ENCODE data around the gene TEPSIN. TPM values are rescaled to one million over a fixed set of nuclear protein-coding genes. Genes with fewer than 3 reads are reported as not detected.

TEPSIN gene
- total RNA-seq, 1 experiment from 2014 or later, result 40.7 TPM

GRCh38 chr17:81210466-81210865, 28.4 kb downstream of the TEPSIN start:
- H3K4me3 Mint-ChIP-seq, result no peak overlapping the region
- no peaks in the 10 kb centered on the region for H3K9me3 Mint-ChIP-seq
- H3K27ac Mint-ChIP-seq, result no peak overlapping the region
- no peak for ATAC-seq
- no peak for DNase-seq (ENCODE audit: low spot score)
- TF ChIP-seq SP1 (CRISPR knock-in tag; conservative IDR thresholded peaks at IDR 0.05) (no peak), SMAD4 (CRISPR knock-in tag; IDR thresholded peaks at IDR 0.05) (no peak), ETV6 (CRISPR knock-in tag; IDR thresholded peaks at IDR 0.05) (no peak), ZNF219 (CRISPR knock-in tag; IDR thresholded peaks at IDR 0.05; ENCODE audit: borderline replicate concordance) (no peak), PRDM15 (CRISPR knock-in tag; IDR thresholded peaks at IDR 0.05) (no peak), IRF2 (CRISPR knock-in tag; IDR thresholded peaks at IDR 0.05; ENCODE audit: borderline replicate concordance, low read depth) (no peak), ZNF396 (CRISPR knock-in tag; IDR thresholded peaks at IDR 0.05; ENCODE audit: borderline replicate concordance) (no peak), ZNF138 (CRISPR knock-in tag; conservative IDR thresholded peaks at IDR 0.05) (no peak)
- TF ChIP-seq, protein P1, sequence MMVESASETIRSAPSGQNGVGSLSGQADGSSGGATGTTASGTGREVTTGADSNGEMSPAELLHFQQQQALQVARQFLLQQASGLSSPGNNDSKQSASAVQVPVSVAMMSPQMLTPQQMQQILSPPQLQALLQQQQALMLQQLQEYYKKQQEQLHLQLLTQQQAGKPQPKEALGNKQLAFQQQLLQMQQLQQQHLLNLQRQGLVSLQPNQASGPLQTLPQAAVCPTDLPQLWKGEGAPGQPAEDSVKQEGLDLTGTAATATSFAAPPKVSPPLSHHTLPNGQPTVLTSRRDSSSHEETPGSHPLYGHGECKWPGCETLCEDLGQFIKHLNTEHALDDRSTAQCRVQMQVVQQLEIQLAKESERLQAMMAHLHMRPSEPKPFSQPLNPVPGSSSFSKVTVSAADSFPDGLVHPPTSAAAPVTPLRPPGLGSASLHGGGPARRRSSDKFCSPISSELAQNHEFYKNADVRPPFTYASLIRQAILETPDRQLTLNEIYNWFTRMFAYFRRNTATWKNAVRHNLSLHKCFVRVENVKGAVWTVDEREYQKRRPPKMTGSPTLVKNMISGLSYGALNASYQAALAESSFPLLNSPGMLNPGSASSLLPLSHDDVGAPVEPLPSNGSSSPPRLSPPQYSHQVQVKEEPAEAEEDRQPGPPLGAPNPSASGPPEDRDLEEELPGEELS (CRISPR knock-in tag; IDR thresholded peaks at IDR 0.05), result no peak
- TF ChIP-seq, protein P2, sequence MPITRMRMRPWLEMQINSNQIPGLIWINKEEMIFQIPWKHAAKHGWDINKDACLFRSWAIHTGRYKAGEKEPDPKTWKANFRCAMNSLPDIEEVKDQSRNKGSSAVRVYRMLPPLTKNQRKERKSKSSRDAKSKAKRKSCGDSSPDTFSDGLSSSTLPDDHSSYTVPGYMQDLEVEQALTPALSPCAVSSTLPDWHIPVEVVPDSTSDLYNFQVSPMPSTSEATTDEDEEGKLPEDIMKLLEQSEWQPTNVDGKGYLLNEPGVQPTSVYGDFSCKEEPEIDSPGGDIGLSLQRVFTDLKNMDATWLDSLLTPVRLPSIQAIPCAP (CRISPR knock-in tag; IDR thresholded peaks at IDR 0.05), result no peak
- CTCF ChIA-PET, result interaction anchor here (0.8 to 1.5 kb wide), 6 partner anchors 9 to 88 kb away, joined by 3 to 7 read pairs (median 4); partner anchors contain the start of genes CEP131, NDUFAF8 and TEPSIN
- POLR2A ChIA-PET, result no interaction called here
- no peaks in the 10 kb centered on the region for H3K4me1 Mint-ChIP-seq
- H3K27me3 Mint-ChIP-seq (ENCODE audit: low read depth), result no peaks in the 10 kb centered on the region
- no peaks in the 10 kb centered on the region; the same call in 1 of the 2 replicates for H3K36me3 Mint-ChIP-seq

GRCh38 chr17:81209141-81209540, 29.7 kb downstream of the TEPSIN start:
- no peaks in the 10 kb centered on the region; the same call in 1 of the 2 replicates for H3K36me3 Mint-ChIP-seq
- no peak overlapping the region for H3K27ac Mint-ChIP-seq
- ATAC-seq (no peak), DNase-seq (ENCODE audit: low spot score) (no peak)
- H3K27me3 Mint-ChIP-seq (ENCODE audit: low read depth), result no peaks in the 10 kb centered on the region
- no peaks in the 10 kb centered on the region for H3K9me3 Mint-ChIP-seq
- no peaks in the 10 kb centered on the region for H3K4me1 Mint-ChIP-seq
- ChIA-PET POLR2A (no interaction called here), CTCF (interaction anchor here (1.1 kb wide), 1 partner anchor 9 kb away, joined by 3 read pairs; no protein-coding TSS in a partner anchor)
- no peak overlapping the region for H3K4me3 Mint-ChIP-seq
- TF ChIP-seq ZNF671 (CRISPR knock-in tag; IDR thresholded peaks at IDR 0.05) (no peak), TCF7 (CRISPR knock-in tag; IDR thresholded peaks at IDR 0.05; ENCODE audit: low read depth) (no peak), EMX1 (CRISPR knock-in tag; IDR thresholded peaks at IDR 0.05) (no peak), NFYB (CRISPR knock-in tag; conservative IDR thresholded peaks at IDR 0.05; ENCODE audit: low read depth) (no peak), JUN (CRISPR knock-in tag; IDR thresholded peaks at IDR 0.05) (no peak), ZNF263 (CRISPR knock-in tag; IDR thresholded peaks at IDR 0.05; ENCODE audit: low read depth) (no peak), ESRRA (CRISPR knock-in tag; IDR thresholded peaks at IDR 0.05; ENCODE audit: borderline replicate concordance) (no peak), FOXP1 (CRISPR knock-in tag; IDR thresholded peaks at IDR 0.05; ENCODE audit: borderline replicate concordance) (no peak), PRDM15 (CRISPR knock-in tag; IDR thresholded peaks at IDR 0.05) (no peak)
- TF ChIP-seq, protein P3, sequence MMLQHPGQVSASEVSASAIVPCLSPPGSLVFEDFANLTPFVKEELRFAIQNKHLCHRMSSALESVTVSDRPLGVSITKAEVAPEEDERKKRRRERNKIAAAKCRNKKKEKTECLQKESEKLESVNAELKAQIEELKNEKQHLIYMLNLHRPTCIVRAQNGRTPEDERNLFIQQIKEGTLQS (CRISPR knock-in tag; conservative IDR thresholded peaks at IDR 0.05), result no peak
- TF ChIP-seq, protein P4, sequence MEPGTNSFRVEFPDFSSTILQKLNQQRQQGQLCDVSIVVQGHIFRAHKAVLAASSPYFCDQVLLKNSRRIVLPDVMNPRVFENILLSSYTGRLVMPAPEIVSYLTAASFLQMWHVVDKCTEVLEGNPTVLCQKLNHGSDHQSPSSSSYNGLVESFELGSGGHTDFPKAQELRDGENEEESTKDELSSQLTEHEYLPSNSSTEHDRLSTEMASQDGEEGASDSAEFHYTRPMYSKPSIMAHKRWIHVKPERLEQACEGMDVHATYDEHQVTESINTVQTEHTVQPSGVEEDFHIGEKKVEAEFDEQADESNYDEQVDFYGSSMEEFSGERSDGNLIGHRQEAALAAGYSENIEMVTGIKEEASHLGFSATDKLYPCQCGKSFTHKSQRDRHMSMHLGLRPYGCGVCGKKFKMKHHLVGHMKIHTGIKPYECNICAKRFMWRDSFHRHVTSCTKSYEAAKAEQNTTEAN (CRISPR knock-in tag; IDR thresholded peaks at IDR 0.05), result no peak
- TF ChIP-seq, protein P5, sequence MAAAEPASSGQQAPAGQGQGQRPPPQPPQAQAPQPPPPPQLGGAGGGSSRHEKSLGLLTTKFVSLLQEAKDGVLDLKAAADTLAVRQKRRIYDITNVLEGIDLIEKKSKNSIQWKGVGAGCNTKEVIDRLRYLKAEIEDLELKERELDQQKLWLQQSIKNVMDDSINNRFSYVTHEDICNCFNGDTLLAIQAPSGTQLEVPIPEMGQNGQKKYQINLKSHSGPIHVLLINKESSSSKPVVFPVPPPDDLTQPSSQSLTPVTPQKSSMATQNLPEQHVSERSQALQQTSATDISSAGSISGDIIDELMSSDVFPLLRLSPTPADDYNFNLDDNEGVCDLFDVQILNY (CRISPR knock-in tag; IDR thresholded peaks at IDR 0.05), result no peak
- TF ChIP-seq, protein P6, sequence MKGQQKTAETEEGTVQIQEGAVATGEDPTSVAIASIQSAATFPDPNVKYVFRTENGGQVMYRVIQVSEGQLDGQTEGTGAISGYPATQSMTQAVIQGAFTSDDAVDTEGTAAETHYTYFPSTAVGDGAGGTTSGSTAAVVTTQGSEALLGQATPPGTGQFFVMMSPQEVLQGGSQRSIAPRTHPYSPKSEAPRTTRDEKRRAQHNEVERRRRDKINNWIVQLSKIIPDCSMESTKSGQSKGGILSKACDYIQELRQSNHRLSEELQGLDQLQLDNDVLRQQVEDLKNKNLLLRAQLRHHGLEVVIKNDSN (CRISPR knock-in tag; IDR thresholded peaks at IDR 0.05), result no peak

Data from WTC11 (cell line).